Measurements from ENCODE around the gene CPAMD8.

- TF ChIP-seq CTCF (conservative IDR thresholded peaks at IDR 0.05; ENCODE audit: low read length) (no peak), EZH2phosphoT487 (IDR thresholded peaks at IDR 0.05; ENCODE audit: borderline replicate concordance, low read depth, low read length) (no peak)
Observed at GRCh38 chr19:17027535-17027975, 945 bp upstream of the CPAMD8 start.
